MCF 10A (cell line): ENCODE results near the gene ZNF507. TPM values are rescaled to one million over a fixed set of nuclear protein-coding genes. Genes with fewer than 3 reads are reported as not detected.

Experiments
- BruUV-seq: library from RNA; stranded (reverse); fragments of 400-500 nt; replicated peaks from 2 replicates; lab custom pipeline; 2021; lab: Mats Ljungman, UMichigan
- CTCF ChIA-PET: fragments of 300-600 bp; sonication (Branson Sonifier 250); formaldehyde crosslinking; extraction: SDS; loops from one replicate; lab custom pipeline; 2021; ENCODE audit warnings: antibody characterized with exemption, inconsistent platforms; lab: Yijun Ruan, JAX
- POLR2A ChIA-PET: fragments of 300-600, 350-650 bp; sonication (Branson Sonifier 250); formaldehyde crosslinking; extraction: SDS; loops from one replicate; lab custom pipeline; 2020; ENCODE audit warnings: antibody characterized with exemption, inconsistent platforms; lab: Yijun Ruan, JAX
- DNase-seq: peaks from one replicate; pipeline ENCODE4 v3.0.0-alpha.2; 2018; ENCODE audit not compliant: unreplicated experiment
- H3K27ac Mint-ChIP-seq: one replicate; pipeline ENCODE4 v1.8.0; 2022; ENCODE audit warnings: mild to moderate bottlenecking, low read depth, mixed read lengths; ENCODE audit not compliant: unreplicated experiment
- H3K27me3 Mint-ChIP-seq: one replicate; pipeline ENCODE4 v1.8.0; 2022; ENCODE audit warnings: mixed read lengths; ENCODE audit not compliant: insufficient read depth, unreplicated experiment
- H3K36me3 Mint-ChIP-seq: one replicate; pipeline ENCODE4 v1.8.0; 2022; ENCODE audit warnings: mild to moderate bottlenecking, moderate library complexity, mixed read lengths; ENCODE audit not compliant: insufficient read depth, unreplicated experiment
- H3K4me1 Mint-ChIP-seq: one replicate; pipeline ENCODE4 v1.8.0; 2022; ENCODE audit warnings: mixed read lengths; ENCODE audit not compliant: insufficient read depth, unreplicated experiment
- H3K4me3 Mint-ChIP-seq: one replicate; pipeline ENCODE4 v1.8.0; 2022; ENCODE audit warnings: mild to moderate bottlenecking, moderate library complexity, mixed read lengths; ENCODE audit not compliant: unreplicated experiment
- H3K9me3 Mint-ChIP-seq: one replicate; pipeline ENCODE4 v1.8.0; 2022; ENCODE audit warnings: mixed read lengths; ENCODE audit not compliant: unreplicated experiment
- CTCF ChIP-seq: fragments of 200-600 bp; IDR thresholded peaks from one replicate; pipeline ENCODE4 v1.8.0; 2022; ENCODE audit warnings: antibody characterized with exemption, mild to moderate bottlenecking; ENCODE audit not compliant: unreplicated experiment
- intact Hi-C: fragments of 100-400 bp; cut with micrococcal nuclease; formaldehyde crosslinking; loops from 2 replicates; pipeline ENCODE4 v1.14.1; 2022
- total RNA-seq: library from RNA; stranded (reverse); gene quantifications from 2 replicates; pipeline ENCODE4 v1.2.3, GENCODE V29; 2022

ZNF507 gene
- total RNA-seq, 1 experiment from 2014 or later = 22.8 TPM

DNA sequence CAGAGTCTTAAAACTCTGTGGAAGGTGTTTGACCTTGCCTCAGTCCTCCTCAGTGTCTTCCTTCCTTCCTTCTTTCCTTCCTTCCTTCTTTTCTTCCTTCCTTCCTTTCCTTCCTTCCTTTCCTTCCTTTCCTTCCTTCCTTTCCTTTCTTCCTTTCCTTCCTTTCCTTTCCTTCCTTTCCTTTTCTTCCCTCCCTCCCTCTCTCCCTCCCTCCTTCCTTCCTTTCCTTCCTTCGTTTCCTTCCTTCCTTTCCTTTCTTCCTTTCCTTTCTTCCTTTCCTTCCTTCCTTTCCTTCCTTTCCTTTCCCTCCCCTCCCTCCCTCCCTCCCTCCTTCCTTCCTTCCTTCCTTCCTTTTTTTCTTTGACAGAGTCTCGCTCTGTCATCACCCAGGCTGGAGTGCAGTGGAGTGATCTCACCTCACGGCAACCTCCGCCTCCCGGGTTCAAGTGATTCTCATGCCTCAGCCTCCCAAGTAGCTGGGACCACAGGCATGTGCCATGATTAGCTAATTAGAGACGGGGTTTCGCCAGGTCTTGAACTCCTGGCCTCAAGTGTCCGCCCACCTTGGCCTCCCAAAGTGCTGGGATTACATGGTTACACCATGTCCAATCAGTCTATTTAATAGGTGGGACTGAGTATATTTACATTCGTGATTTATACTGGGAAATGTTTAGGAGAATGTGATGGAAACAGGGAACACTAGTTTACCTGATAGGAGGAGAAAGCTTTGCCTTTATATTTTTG, 16.3 kb downstream of the ZNF507 start:
- ChIA-PET POLR2A (interaction anchor here (1.2 to 2.4 kb wide), 2 partner anchors 12 to 16 kb away, joined by 4 to 10 read pairs; partner anchors contain the start of gene ZNF507), CTCF (interaction anchor here (0.6 kb wide), 2 partner anchors 12 to 578 kb away, joined by 3 read pairs; no protein-coding TSS in a partner anchor)
- Mint-ChIP-seq H3K4me1 (peaks cover 9% of the 10 kb centered on the region), H3K36me3 (peaks cover 72% of the 10 kb centered on the region), H3K27me3 (no peaks in the 10 kb centered on the region), H3K4me3 (no peak overlapping the region), H3K9me3 (no peaks in the 10 kb centered on the region), H3K27ac (no peak overlapping the region)
- intact Hi-C loops = no loop called here
- BruUV-seq = no TSS peak
- TF ChIP-seq CTCF = no peak
- DNase-seq = no peak

- POLR2A ChIA-PET = no interaction called here
- CTCF ChIA-PET = interaction anchor here (0.6 to 1.3 kb wide), 2 partner anchors 577 to 1693 kb away, joined by 3 to 4 read pairs; no protein-coding TSS in a partner anchor
- intact Hi-C loops = no loop called here
- no peak for DNase-seq
- Mint-ChIP-seq H3K9me3 (no peaks in the 10 kb centered on the region), H3K4me1 (peaks cover 9% of the 10 kb centered on the region), H3K36me3 (peaks cover 72% of the 10 kb centered on the region), H3K4me3 (no peak overlapping the region), H3K27ac (no peak overlapping the region), H3K27me3 (no peaks in the 10 kb centered on the region)
- BruUV-seq = no TSS peak
- no peak for TF ChIP-seq CTCF
These were observed 16.9 kb downstream of the ZNF507 start for GRCh38 chr19:32362318-32362691.

GRCh38 chr19:32363175-32363574, 17.8 kb downstream of the ZNF507 start:
- Mint-ChIP-seq H3K9me3 (no peaks in the 10 kb centered on the region), H3K27ac (no peak overlapping the region), H3K4me3 (no peak overlapping the region), H3K4me1 (peaks cover 9% of the 10 kb centered on the region), H3K27me3 (no peaks in the 10 kb centered on the region), H3K36me3 (peaks cover 64% of the 10 kb centered on the region)
- intact Hi-C loops = no loop called here
- ChIA-PET CTCF (interaction anchor here (0.7 to 1.3 kb wide), 4 partner anchors 28 to 1694 kb away, joined by 3 to 4 read pairs (median 3); no protein-coding TSS in a partner anchor), POLR2A (interaction anchor here (0.9 to 2.8 kb wide), 5 partner anchors 10 to 42 kb away, joined by 3 to 11 read pairs (median 6); partner anchors contain the start of genes DPY19L3 and ZNF507)
- peak; percentile 64 for DNase-seq
- no TSS peak for BruUV-seq
- no peak for TF ChIP-seq CTCF

DNA sequence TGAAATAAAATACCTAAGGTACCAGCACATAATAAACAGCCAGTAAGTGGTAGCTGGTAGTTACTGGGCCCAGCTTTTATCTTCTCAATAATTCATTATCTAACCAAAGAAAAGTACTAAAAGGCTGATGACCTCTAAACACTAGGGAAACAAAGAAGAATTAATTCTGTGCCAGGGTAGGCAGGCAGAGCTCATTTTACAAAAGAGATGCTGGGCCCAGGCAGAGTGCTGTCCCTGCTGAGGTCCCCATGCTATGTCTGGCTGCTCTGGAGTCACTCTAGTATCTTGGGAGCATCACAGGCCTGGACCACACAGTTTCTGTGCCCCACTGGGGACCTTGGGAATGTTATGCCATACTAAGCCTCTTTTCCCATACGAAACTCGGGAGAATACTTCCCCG, 18.2 kb downstream of the ZNF507 start:
- no peaks in the 10 kb centered on the region for H3K9me3 Mint-ChIP-seq
- ChIA-PET CTCF (interaction anchor here (0.6 to 1.3 kb wide), 6 partner anchors 14 to 1694 kb away, joined by 3 to 4 read pairs (median 3); no protein-coding TSS in a partner anchor), POLR2A (interaction anchor here (0.9 to 2.8 kb wide), 5 partner anchors 10 to 42 kb away, joined by 3 to 11 read pairs (median 6); partner anchors contain the start of genes DPY19L3 and ZNF507)
- BruUV-seq = no TSS peak
- intact Hi-C loops = no loop called here
- no peaks in the 10 kb centered on the region for H3K27me3 Mint-ChIP-seq
- no peak overlapping the region for H3K4me3 Mint-ChIP-seq
- H3K4me1 Mint-ChIP-seq = peaks cover 9% of the 10 kb centered on the region
- no peak overlapping the region for H3K27ac Mint-ChIP-seq
- no peak for DNase-seq
- no peak for TF ChIP-seq CTCF
- H3K36me3 Mint-ChIP-seq = peaks cover 60% of the 10 kb centered on the region
